ENCODE measurements around the gene RETREG1. TPM values are rescaled to one million over a fixed set of nuclear protein-coding genes. Genes with fewer than 3 reads are reported as not detected.

RETREG1 gene
- total RNA-seq, 1 experiment from 2014 or later: 3.4 TPM

DNA sequence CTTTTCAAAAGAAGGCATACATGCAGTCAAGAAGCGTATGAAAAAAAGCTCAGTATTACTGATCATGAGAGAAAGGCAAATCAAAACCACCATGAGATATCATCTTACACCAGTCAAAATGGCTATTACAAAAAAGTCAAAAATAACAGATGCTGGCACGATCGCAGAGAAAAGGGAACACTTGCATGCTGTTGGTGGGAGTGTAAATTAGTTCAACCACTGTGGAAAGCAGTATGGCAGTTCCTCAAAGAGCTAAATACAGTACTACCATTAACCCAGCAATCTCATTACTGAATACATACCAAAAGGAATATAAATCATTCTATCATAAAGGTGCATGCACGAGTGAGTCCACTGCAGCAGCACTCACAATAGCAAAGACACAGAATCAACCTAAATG lies 24.5 kb downstream of the RETREG1 start:
- H3K23me2 ChIP-seq (ENCODE audit: insufficient read length, low read depth, low read length, poor library complexity, severe bottlenecking): no peaks in the 10 kb centered on the region
- Mint-ChIP-seq H3K4me3 (no peak overlapping the region), H3K27ac (no peak overlapping the region), H3K36me3 (ENCODE audit: insufficient read depth in 1 of 3, low read depth in 3 of 3) (peaks cover 0 to 5% (median 3%) of the 10 kb centered on the region in 3 experiments; a peak in 3 of 7 replicates), H3K27me3 (ENCODE audit: low read depth) (no peaks in the 10 kb centered on the region), H3K4me1 (peaks cover 12 to 19% of the 10 kb centered on the region in 2 experiments), H3K9me3 (peaks cover 0 to 3% of the 10 kb centered on the region in 2 experiments; a peak in 1 of 5 replicates)
- no peaks in the 10 kb centered on the region for H4K20me1 ChIP-seq (ENCODE audit: control insufficient read depth, insufficient read depth, insufficient read length)
- no peak overlapping the region for H3K4ac ChIP-seq (ENCODE audit: low read depth, low read length)
- H3K4me1 ChIP-seq (ENCODE audit: insufficient read depth, low read length): no peaks in the 10 kb centered on the region
- H3K14ac ChIP-seq (ENCODE audit: insufficient read depth, low read length): no peak overlapping the region
- H3K27me3 ChIP-seq (ENCODE audit: insufficient read depth, low read length): no peaks in the 10 kb centered on the region
- H2BK12ac ChIP-seq (ENCODE audit: insufficient read length, low read depth, low read length): no peak overlapping the region
- no peak overlapping the region for H2BK120ac ChIP-seq (ENCODE audit: low read depth, low read length, poor library complexity, severe bottlenecking)
- no peak overlapping the region for H2BK20ac ChIP-seq (ENCODE audit: low read depth, low read length, poor library complexity, severe bottlenecking)
- no peak overlapping the region for H4K5ac ChIP-seq (ENCODE audit: insufficient read length, low read depth, low read length)
- H2BK15ac ChIP-seq (ENCODE audit: low read depth, low read length): no peak overlapping the region
- H2AK5ac ChIP-seq (ENCODE audit: insufficient read length, low read length): no peak overlapping the region
- WGBS (ENCODE audit: extremely low coverage, insufficient read length, low lambda C conversion rate): no CpG with 5 or more reads among the region's 4 CpGs
- no peaks in the 10 kb centered on the region for H3K79me2 ChIP-seq (ENCODE audit: insufficient read depth, low read length)
- H3K4me2 ChIP-seq (ENCODE audit: insufficient read depth, insufficient read length, low read length): no peak overlapping the region
- H3K9ac ChIP-seq (ENCODE audit: extremely low read depth, insufficient read length, low read length): no peak overlapping the region
- H3K9me3 ChIP-seq (ENCODE audit: control insufficient read depth, low read depth, low read length): no peaks in the 10 kb centered on the region
- H3K56ac ChIP-seq (ENCODE audit: insufficient read length, low read depth, low read length): no peak overlapping the region
- H4K8ac ChIP-seq (replicated peaks; ENCODE audit: insufficient read length, low read depth, low read length): no peak overlapping the region
- TF ChIP-seq, protein P1, sequence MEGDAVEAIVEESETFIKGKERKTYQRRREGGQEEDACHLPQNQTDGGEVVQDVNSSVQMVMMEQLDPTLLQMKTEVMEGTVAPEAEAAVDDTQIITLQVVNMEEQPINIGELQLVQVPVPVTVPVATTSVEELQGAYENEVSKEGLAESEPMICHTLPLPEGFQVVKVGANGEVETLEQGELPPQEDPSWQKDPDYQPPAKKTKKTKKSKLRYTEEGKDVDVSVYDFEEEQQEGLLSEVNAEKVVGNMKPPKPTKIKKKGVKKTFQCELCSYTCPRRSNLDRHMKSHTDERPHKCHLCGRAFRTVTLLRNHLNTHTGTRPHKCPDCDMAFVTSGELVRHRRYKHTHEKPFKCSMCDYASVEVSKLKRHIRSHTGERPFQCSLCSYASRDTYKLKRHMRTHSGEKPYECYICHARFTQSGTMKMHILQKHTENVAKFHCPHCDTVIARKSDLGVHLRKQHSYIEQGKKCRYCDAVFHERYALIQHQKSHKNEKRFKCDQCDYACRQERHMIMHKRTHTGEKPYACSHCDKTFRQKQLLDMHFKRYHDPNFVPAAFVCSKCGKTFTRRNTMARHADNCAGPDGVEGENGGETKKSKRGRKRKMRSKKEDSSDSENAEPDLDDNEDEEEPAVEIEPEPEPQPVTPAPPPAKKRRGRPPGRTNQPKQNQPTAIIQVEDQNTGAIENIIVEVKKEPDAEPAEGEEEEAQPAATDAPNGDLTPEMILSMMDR (conservative IDR thresholded peaks at IDR 0.05): no peak
- H2AFZ ChIP-seq (ENCODE audit: low read length): no peak overlapping the region
- H3K79me1 ChIP-seq (ENCODE audit: insufficient read depth, low read depth, low read length, poor library complexity, severe bottlenecking): no peaks in the 10 kb centered on the region
- H3T11ph ChIP-seq (ENCODE audit: low read length): no peak overlapping the region
- H4K91ac ChIP-seq (ENCODE audit: insufficient read length, low read depth, low read length): no peak overlapping the region
- H3K18ac ChIP-seq (ENCODE audit: insufficient read length, low read depth, low read length): no peak overlapping the region
- H3K27ac ChIP-seq (ENCODE audit: insufficient read length, low read depth, low read length): no peak overlapping the region
- H3K23ac ChIP-seq (ENCODE audit: insufficient read length, low read depth, low read length): no peak overlapping the region
- no peak overlapping the region for H2BK5ac ChIP-seq (ENCODE audit: insufficient read length, low read length)
- DNase-seq: no peak
